ENCODE measurements around the gene CEP250.

CEP250 gene

GRCh38 chr20:35503281-35503680 lies 47.9 kb downstream of the CEP250 start:
- TF ChIP-seq SIN3A (IDR thresholded peaks at IDR 0.05; ENCODE audit: borderline replicate concordance, insufficient read depth, low read length) (no peak), TAF1 (IDR thresholded peaks at IDR 0.05; ENCODE audit: borderline replicate concordance, insufficient read depth, low read length) (no peak), POLR2AphosphoS5 (IDR thresholded peaks at IDR 0.05; ENCODE audit: low read depth, low read length) (no peak), FOXP2 (optimal IDR thresholded peaks at IDR 0.05; ENCODE audit: borderline replicate concordance, extremely low read depth, extremely low read length, insufficient read depth) (no peak), REST (IDR thresholded peaks at IDR 0.05; ENCODE audit: insufficient read depth in 1 of 2, low read depth in 2 of 2, low read length in 2 of 2) (no peak)

- TF ChIP-seq SIN3A (IDR thresholded peaks at IDR 0.05; ENCODE audit: borderline replicate concordance, insufficient read depth, low read length) (no peak), REST (IDR thresholded peaks at IDR 0.05; ENCODE audit: insufficient read depth in 1 of 2, low read depth in 2 of 2, low read length in 2 of 2) (no peak), TAF1 (IDR thresholded peaks at IDR 0.05; ENCODE audit: borderline replicate concordance, insufficient read depth, low read length) (no peak), FOXP2 (optimal IDR thresholded peaks at IDR 0.05; ENCODE audit: borderline replicate concordance, extremely low read depth, extremely low read length, insufficient read depth) (no peak), POLR2AphosphoS5 (IDR thresholded peaks at IDR 0.05; ENCODE audit: low read depth, low read length) (no peak)
These were observed 48.6 kb downstream of the CEP250 start for GRCh38 chr20:35503841-35504561.

- no peak for TF ChIP-seq FOXP2 (optimal IDR thresholded peaks at IDR 0.05; ENCODE audit: borderline replicate concordance, extremely low read depth, extremely low read length, insufficient read depth)
- TF ChIP-seq REST (IDR thresholded peaks at IDR 0.05; ENCODE audit: insufficient read depth in 1 of 2, low read depth in 2 of 2, low read length in 2 of 2) = no peak
- no peak for TF ChIP-seq POLR2AphosphoS5 (IDR thresholded peaks at IDR 0.05; ENCODE audit: low read depth, low read length)
- no peak for TF ChIP-seq SIN3A (IDR thresholded peaks at IDR 0.05; ENCODE audit: borderline replicate concordance, insufficient read depth, low read length)
- TF ChIP-seq TAF1 (IDR thresholded peaks at IDR 0.05; ENCODE audit: borderline replicate concordance, insufficient read depth, low read length) = no peak
These were observed 49.4 kb downstream of the CEP250 start for GRCh38 chr20:35504751-35505150.

GRCh38 chr20:35506179-35506578 lies 50.8 kb downstream of the CEP250 start:
- TF ChIP-seq FOXP2 (optimal IDR thresholded peaks at IDR 0.05; ENCODE audit: borderline replicate concordance, extremely low read depth, extremely low read length, insufficient read depth) = no peak
- TF ChIP-seq SIN3A (IDR thresholded peaks at IDR 0.05; ENCODE audit: borderline replicate concordance, insufficient read depth, low read length) = no peak
- TF ChIP-seq POLR2AphosphoS5 (IDR thresholded peaks at IDR 0.05; ENCODE audit: low read depth, low read length) = no peak
- no peak for TF ChIP-seq REST (IDR thresholded peaks at IDR 0.05; ENCODE audit: insufficient read depth in 1 of 2, low read depth in 2 of 2, low read length in 2 of 2)
- no peak for TF ChIP-seq TAF1 (IDR thresholded peaks at IDR 0.05; ENCODE audit: borderline replicate concordance, insufficient read depth, low read length)
